Calu3 (cell line): Measurements from ENCODE around the gene LRRTM4. TPM values are rescaled to one million over a fixed set of nuclear protein-coding genes. Genes with fewer than 3 reads are reported as not detected.

ENCODE experiments used
- BruUV-seq: library from RNA; stranded (reverse); fragments of 400-500 nt; replicated peaks from 2 replicates; lab custom pipeline; 2021; lab: Mats Ljungman, UMichigan
- CTCF ChIA-PET: fragments of 300-600 bp; sonication (Branson Sonifier 250); formaldehyde crosslinking; loops from one replicate; lab custom pipeline; 2022; ENCODE audit warnings: antibody characterized with exemption; lab: Charles Lee
- DNase-seq: peaks from one replicate; pipeline ENCODE4 v3.0.0; 2022
- H3K27ac Mint-ChIP-seq: one replicate; pipeline ENCODE4 v1.8.0; 2022; ENCODE audit warnings: mixed read lengths; ENCODE audit not compliant: unreplicated experiment
- H3K27me3 Mint-ChIP-seq: one replicate; pipeline ENCODE4 v1.8.0; 2022; ENCODE audit warnings: mixed read lengths; ENCODE audit not compliant: unreplicated experiment
- H3K36me3 Mint-ChIP-seq: one replicate; pipeline ENCODE4 v1.8.0; 2022; ENCODE audit warnings: mild to moderate bottlenecking, moderate library complexity, mixed read lengths; ENCODE audit not compliant: insufficient read depth, unreplicated experiment
- H3K4me1 Mint-ChIP-seq: one replicate; pipeline ENCODE4 v1.8.0; 2022; ENCODE audit warnings: mild to moderate bottlenecking, low read depth, mixed read lengths; ENCODE audit not compliant: unreplicated experiment
- H3K4me3 Mint-ChIP-seq: one replicate; pipeline ENCODE4 v1.8.0; 2022; ENCODE audit warnings: mild to moderate bottlenecking, low read depth, moderate library complexity, mixed read lengths; ENCODE audit not compliant: unreplicated experiment
- H3K9me3 Mint-ChIP-seq: one replicate; pipeline ENCODE4 v1.8.0; 2022; ENCODE audit warnings: low read depth, mixed read lengths; ENCODE audit not compliant: unreplicated experiment
- CTCF ChIP-seq: fragments of 200-600 bp; IDR thresholded peaks from one replicate; pipeline ENCODE4 v1.8.0; 2022; ENCODE audit warnings: antibody characterized with exemption; ENCODE audit not compliant: unreplicated experiment
- intact Hi-C: fragments of 100-400 bp; cut with micrococcal nuclease; formaldehyde crosslinking; loops from one replicate; pipeline ENCODE4 v1.10.0; 2022; ENCODE audit not compliant: unreplicated experiment
- total RNA-seq: library from RNA; stranded (reverse); gene quantifications from 2 replicates; pipeline ENCODE4 v1.2.3, GENCODE V29; 2022

The LRRTM4 gene
- total RNA-seq, 1 experiment from 2014 or later = not detected

GRCh38 chr2:76870581-76870980, 651.6 kb downstream of the LRRTM4 start:
- intact Hi-C loops = no loop called here
- Mint-ChIP-seq H3K4me3 (no peak overlapping the region), H3K27ac (no peak overlapping the region), H3K9me3 (peaks cover 5% of the 10 kb centered on the region), H3K27me3 (no peaks in the 10 kb centered on the region), H3K36me3 (no peaks in the 10 kb centered on the region), H3K4me1 (no peaks in the 10 kb centered on the region)
- TF ChIP-seq CTCF = no peak
- BruUV-seq = no TSS peak
- CTCF ChIA-PET = no interaction called here
- DNase-seq = no peak

DNA sequence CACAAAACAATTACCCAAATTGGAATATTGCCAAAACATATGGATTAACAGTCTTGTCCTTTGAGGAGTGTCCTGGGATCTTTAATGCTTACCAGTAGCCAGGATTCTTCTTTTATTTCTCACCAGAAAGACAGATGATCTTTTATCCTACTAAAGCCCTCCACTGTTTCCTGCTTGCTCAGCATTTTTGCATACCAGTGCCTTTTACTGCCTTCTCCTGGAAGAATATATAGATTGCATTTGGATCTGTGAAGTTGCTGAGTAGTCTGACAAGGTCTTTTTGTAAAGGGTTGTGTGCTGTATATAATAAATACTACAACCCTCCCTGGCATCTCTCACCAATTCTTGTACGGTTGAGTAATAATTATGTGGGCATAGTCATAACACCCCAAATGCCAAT, 652.2 kb downstream of the LRRTM4 start:
- H3K27me3 Mint-ChIP-seq = no peaks in the 10 kb centered on the region
- DNase-seq = no peak
- no peak overlapping the region for H3K27ac Mint-ChIP-seq
- H3K36me3 Mint-ChIP-seq = no peaks in the 10 kb centered on the region
- CTCF ChIA-PET = no interaction called here
- no TSS peak for BruUV-seq
- no peak for TF ChIP-seq CTCF
- H3K4me1 Mint-ChIP-seq = no peaks in the 10 kb centered on the region
- H3K4me3 Mint-ChIP-seq = no peak overlapping the region
- intact Hi-C loops = no loop called here
- peaks cover 4% of the 10 kb centered on the region for H3K9me3 Mint-ChIP-seq

GRCh38 chr2:76867854-76868253, 654.3 kb downstream of the LRRTM4 start:
- intact Hi-C loops = no loop called here
- no peaks in the 10 kb centered on the region for H3K4me1 Mint-ChIP-seq
- no peaks in the 10 kb centered on the region for H3K36me3 Mint-ChIP-seq
- no peak overlapping the region for H3K27ac Mint-ChIP-seq
- CTCF ChIA-PET = no interaction called here
- no peak for TF ChIP-seq CTCF
- H3K27me3 Mint-ChIP-seq = no peaks in the 10 kb centered on the region
- BruUV-seq = no TSS peak
- peaks cover 6% of the 10 kb centered on the region for H3K9me3 Mint-ChIP-seq
- no peak for DNase-seq
- H3K4me3 Mint-ChIP-seq = no peak overlapping the region

DNA sequence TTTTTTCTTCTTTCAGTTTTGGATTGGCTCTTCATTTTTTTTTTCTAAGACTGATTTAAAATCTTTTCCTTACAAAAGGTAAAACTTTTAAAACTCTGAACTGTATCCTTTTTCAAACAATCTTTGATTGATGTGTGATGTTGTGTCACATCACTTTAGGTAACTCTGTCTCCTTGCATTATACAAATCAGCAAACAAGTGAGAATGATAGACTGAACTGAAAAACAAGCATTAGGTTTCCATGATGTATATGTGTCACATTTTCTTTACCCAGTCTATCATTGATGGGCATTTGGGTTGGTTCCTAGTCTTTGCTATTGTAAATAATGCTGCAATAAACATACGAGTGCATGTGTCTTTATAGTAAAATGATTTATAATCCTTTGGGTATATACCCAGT, 655.7 kb downstream of the LRRTM4 start:
- Mint-ChIP-seq H3K36me3 (no peaks in the 10 kb centered on the region), H3K9me3 (peaks cover 10% of the 10 kb centered on the region), H3K4me1 (no peaks in the 10 kb centered on the region), H3K27me3 (no peaks in the 10 kb centered on the region), H3K27ac (no peak overlapping the region), H3K4me3 (no peak overlapping the region)
- TF ChIP-seq CTCF = no peak
- intact Hi-C loops = no loop called here
- BruUV-seq = no TSS peak
- CTCF ChIA-PET = interaction anchor here (0.7 to 1.0 kb wide), 2 partner anchors 225 to 393 kb away, joined by 3 to 6 read pairs; no protein-coding TSS in a partner anchor
- DNase-seq = no peak
